HG03045 (cell line): Measurements from ENCODE around the gene PHRF1.

ENCODE experiments used
- ATAC-seq: cut with Tn5 transposase; IDR thresholded peaks from one replicate; pipeline ENCODE4 v1.9.1; 2021; ENCODE audit warnings: mild to moderate bottlenecking, moderate library complexity; ENCODE audit not compliant: unreplicated experiment

Gene PHRF1

GRCh38 chr11:593347-593746, 17.1 kb downstream of the PHRF1 start:
- ATAC-seq: no peak

GRCh38 chr11:595400-595799, 19.1 kb downstream of the PHRF1 start:
- ATAC-seq: no peak

GRCh38 chr11:596374-596773, 20.1 kb downstream of the PHRF1 start:
- ATAC-seq: no peak

GRCh38 chr11:597166-597725, 21.0 kb downstream of the PHRF1 start:
- no peak for ATAC-seq

GRCh38 chr11:598005-598680, 21.9 kb downstream of the PHRF1 start:
- ATAC-seq: no peak

- no peak for ATAC-seq
Measured at GRCh38 chr11:601573-602245, 25.4 kb downstream of the PHRF1 start.

GRCh38 chr11:603154-603553, 26.9 kb downstream of the PHRF1 start:
- no peak for ATAC-seq

GRCh38 chr11:605286-606129, 29.2 kb downstream of the PHRF1 start:
- no peak for ATAC-seq

GRCh38 chr11:606245-606644, 30.0 kb downstream of the PHRF1 start:
- no peak for ATAC-seq

- ATAC-seq: no peak
Measured at GRCh38 chr11:607020-607780, 30.9 kb downstream of the PHRF1 start.

GRCh38 chr11:607971-608659, 31.8 kb downstream of the PHRF1 start:
- no peak for ATAC-seq

GRCh38 chr11:608791-609251, 32.6 kb downstream of the PHRF1 start:
- ATAC-seq: no peak

- no peak for ATAC-seq
Measured at GRCh38 chr11:609341-609811, 33.1 kb downstream of the PHRF1 start.

GRCh38 chr11:610146-610801, 34.0 kb downstream of the PHRF1 start:
- ATAC-seq: no peak

GRCh38 chr11:611001-611996, 35.0 kb downstream of the PHRF1 start:
- no peak for ATAC-seq

GRCh38 chr11:612201-612960, 36.1 kb downstream of the PHRF1 start:
- ATAC-seq: no peak

- no peak for ATAC-seq
Measured at GRCh38 chr11:612961-613300, 36.7 kb downstream of the PHRF1 start.
